Activated CD8-positive, alpha-beta memory T cell treated with anti-CD3 and anti-CD28 coated beads for 24 hours (primary cell): Measurements from ENCODE around the gene MDN1.
"Not testable (repeated sequence)": the region's sequence is repeated elsewhere in the genome, so short reads cannot be mapped to it uniquely, and the experiment has no call there.

ENCODE experiments used
- DNase-seq: peaks from one replicate; pipeline ENCODE4 v3.0.0-alpha.2; 2020

Gene MDN1

DNA sequence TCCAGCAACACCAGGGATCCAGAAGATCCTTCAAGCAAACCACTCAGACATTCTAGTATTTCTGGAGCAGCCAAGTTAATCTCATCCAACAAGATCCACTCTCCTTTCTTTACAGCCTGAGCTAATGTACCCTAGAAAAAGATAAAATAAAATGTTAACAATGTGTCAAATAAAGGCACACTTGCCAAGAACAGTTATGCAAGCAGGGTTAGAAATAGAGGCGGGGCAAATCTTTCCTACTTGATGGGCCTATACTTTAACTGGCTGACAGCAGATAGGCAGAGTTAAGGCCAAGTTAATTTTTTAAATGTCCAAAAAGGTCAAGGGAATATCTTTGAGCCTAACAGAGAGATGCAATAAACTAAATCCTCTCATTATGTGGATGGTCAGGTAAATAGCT is 60.8 kb downstream of the MDN1 start:
- DNase-seq, result no peak

DNA sequence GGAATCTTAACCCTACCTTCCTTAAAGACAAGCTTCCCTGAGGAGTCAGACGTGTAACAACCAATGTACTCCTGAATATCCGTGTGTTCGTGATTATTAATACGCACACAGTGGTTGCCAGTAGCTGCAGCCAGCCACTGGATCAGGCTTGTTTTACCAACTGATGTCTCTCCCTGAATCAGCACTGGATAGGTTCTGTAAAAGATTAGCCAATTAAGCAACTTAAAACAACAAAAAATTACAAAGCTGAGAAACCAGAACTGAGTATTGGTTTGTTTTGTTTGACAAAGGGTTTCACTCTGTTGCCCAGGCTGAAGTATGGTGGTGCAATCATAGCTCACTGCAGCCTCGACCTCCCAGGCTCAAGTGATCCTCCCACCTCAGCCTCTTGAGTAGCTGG is 69.3 kb downstream of the MDN1 start:
- no peak for DNase-seq

- DNase-seq, result no peak
These were observed 69.7 kb downstream of the MDN1 start for GRCh38 chr6:89749918-89750317.

GRCh38 chr6:89745716-89746115 is 73.9 kb downstream of the MDN1 start:
- no peak for DNase-seq

DNA sequence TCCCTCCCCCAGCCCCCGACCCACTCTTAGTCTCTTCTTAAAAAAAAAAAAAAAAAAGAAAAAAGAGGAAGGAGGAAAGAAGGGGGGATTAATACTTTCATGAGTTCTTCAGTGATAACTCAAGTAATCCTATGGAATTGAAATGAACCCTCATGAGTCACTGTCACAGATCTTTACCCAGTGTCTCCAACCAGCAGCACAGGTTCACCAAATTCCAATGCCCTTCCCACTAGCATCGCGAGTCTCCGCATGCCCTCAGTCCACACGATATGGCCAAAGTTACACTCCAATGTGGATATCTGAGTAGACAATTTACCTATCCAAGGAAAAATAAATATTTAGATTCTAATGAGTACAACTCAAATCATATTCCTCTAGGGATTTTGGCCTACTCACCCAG is 74.5 kb downstream of the MDN1 start:
- DNase-seq, result no peak

- no peak for DNase-seq
These were observed 82.7 kb downstream of the MDN1 start for GRCh38 chr6:89736893-89737292.

GRCh38 chr6:89734526-89734925 is 85.1 kb downstream of the MDN1 start:
- DNase-seq, result no peak

- no peak for DNase-seq
These were observed 87.5 kb downstream of the MDN1 start for GRCh38 chr6:89731924-89732567.

DNA sequence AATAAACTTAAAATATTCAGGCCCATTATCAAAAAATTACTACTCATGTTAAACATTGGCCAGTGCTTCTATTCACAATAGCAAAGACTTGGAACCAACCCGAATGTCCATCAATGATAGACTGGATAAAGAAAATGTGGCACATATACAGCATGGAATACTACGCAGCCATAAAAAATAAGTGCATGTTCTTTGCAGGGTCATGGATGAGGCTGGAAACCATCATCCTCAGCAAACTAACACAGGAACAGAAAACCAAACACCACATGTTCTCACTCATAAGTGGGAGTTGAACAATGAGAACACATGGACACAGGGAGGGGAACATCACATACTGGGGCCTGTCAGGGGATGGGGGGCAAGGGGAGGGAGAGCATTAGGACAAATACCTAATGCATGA is 88.3 kb downstream of the MDN1 start:
- not testable (repeated sequence) for DNase-seq

GRCh38 chr6:89729818-89730217 is 89.8 kb downstream of the MDN1 start:
- no peak for DNase-seq

DNA sequence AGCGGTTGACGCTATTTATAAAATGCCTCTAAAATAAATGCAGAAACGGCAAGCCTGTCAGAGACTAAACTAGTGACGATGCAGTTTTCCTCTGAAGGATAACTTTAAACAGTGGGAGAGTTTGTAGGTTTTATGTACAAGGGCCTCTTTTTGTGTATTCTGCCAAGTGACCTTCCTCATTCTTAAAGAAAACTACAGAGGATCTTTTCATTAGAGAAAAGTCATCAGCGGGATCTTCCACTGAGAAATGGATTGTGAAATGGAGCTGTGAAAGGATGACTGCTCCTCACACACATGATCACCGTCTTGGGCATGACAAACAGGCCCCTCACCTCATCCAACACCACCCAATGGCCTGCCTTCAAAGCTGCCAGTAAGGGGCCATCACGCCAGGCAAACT is 92.1 kb downstream of the MDN1 start:
- no peak for DNase-seq

DNA sequence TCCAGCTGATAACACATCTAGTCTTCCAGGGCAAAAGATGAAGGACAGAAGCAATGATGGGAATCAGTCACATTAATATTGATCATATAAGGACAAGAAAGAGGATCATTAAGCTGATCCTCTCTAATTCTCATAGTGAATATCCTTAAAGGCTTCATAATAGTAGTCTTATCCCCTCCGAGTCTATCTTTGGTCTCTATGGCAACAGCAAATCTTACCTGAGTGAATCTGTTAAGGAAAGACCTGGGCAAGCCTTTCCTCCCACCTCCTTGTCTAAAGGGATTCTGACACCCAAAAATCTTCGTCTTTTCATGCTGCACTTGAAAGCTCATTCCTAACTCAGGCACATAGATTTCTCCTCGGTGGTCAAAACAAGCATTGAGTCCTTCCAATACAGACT is 94.6 kb downstream of the MDN1 start:
- DNase-seq, result no peak

DNA sequence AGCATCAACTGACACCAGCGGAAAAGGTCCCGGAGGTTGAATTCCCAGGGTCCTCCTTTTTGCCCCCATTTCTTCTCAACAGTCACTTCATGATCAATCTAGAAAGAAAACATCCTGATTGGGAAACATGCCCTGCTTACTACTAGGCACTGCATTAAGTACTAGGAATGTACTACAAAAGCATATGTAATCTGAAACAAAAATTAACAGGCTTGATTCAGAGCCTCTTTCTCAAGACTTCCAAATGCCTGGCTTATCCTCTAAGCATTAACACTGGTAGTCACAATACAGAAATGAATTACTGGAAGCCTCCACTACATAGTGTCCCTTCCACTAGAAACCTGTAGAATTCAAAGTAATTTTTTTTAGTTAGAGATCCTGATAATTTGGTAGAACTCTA is 96.5 kb downstream of the MDN1 start:
- DNase-seq, result no peak

GRCh38 chr6:89716532-89716931 is 103.1 kb downstream of the MDN1 start:
- no peak for DNase-seq

- no peak for DNase-seq
These were observed 107.8 kb downstream of the MDN1 start for GRCh38 chr6:89711801-89712200.

- DNase-seq, result no peak
These were observed 111.3 kb downstream of the MDN1 start for GRCh38 chr6:89708316-89708715.

- no peak for DNase-seq
These were observed 111.8 kb downstream of the MDN1 start for GRCh38 chr6:89707766-89708165.

- no peak for DNase-seq
These were observed 113.5 kb downstream of the MDN1 start for GRCh38 chr6:89706121-89706520.

- no peak for DNase-seq
These were observed 116.3 kb downstream of the MDN1 start for GRCh38 chr6:89703292-89703691.

DNA sequence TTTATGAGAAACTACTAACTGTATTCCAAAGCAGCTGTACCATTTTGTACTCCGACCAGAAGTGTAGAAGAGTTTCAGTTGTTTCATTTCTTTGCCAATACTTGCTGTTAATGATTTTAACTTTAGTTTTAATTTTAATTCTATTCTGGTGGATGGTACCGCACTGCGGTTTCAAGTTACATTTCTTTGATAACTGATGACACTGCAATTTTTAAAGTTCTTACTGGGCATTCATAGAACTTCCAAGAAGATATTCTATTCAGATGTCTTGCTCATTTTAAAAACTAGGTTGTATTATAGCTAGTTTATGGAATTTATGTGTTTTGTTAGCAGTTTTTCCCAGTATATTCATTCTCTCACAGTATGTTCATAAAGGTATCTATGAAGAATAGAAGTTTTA is 117.2 kb downstream of the MDN1 start:
- no peak for DNase-seq

DNA sequence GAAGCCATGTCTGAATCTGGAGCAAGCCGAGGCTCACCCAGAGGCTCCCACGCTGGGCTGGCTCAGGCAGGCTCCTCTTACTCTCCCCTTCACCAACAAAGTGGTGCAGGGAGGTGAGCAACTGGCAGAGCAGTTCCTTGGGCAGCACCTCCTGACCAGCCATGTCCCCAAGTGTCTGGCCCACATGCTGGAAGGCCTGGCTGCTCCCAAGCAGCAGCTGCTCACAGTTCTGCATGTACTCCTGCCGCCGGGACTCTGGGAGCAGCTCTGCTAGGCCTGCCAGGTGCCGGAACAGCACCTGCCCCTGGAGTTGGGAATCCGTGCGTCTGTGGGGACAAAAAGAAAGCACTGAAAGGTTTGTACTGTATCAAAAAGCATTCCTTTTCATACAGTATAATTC is 123.9 kb downstream of the MDN1 start:
- no peak for DNase-seq

GRCh38 chr6:89694428-89694827 is 125.2 kb downstream of the MDN1 start:
- DNase-seq, result no peak

DNA sequence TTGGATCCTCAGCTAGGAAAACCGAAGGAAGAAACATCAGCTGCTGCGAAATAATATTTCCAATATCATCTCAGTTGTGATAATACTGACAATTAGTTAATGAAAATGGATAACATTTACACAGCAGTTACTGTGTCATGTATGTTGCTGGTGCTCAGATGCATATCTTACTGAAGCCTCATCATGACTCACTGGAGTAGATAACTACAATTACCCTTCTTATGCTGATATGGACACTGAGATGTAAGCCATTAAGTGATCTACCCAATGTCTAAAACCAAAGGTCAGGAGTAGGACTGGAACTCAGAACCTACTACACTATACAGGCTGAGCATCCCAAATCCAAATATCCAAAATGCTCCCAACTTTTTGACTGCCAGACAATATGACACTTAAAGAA is 126.4 kb downstream of the MDN1 start:
- DNase-seq, result no peak

DNA sequence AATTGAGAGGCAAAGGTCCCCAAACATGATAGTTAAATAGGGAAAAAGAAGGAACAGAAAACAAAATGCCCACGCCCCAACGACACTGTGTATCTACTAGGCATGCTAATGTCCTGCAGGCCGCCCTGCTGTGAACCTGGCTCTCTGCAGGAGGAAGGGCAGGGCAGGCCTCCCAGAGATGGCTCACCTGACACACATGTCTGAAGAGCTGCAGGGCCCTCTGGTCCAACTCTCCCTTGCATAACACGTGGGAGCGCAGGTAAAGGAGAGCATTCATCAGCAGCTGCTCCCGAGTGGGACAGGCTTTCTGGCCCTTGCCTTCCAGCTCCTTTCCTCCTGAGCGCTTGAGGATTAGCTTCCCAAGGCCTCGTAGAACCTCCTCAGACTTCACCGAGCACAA is 127.3 kb downstream of the MDN1 start:
- DNase-seq, result no peak

GRCh38 chr6:89690944-89691324 is 128.7 kb downstream of the MDN1 start:
- DNase-seq, result no peak

DNA sequence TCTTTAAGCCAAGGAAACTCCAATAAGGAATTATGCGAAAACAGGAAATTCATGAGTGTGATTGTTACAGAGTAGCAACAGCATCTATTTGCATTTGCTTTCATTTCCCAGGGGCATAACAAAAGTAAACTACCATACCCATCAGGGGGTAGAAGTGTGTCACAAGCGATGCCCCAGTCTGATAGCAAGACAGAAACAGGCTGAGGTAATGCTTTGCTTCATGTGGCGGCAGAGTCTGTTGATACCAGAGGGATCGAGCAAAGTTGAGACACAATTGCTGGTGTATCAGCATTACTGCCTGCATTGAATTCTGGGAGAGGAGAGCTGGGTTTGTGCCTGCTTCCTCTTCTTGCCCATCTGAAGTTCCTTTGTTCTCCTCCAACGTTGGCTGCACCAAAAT is 129.9 kb downstream of the MDN1 start:
- no peak for DNase-seq
